DMS 273 (cell line): ENCODE measurements around the gene CALHM3.

Source experiments
- DNase-seq: peaks from one replicate; lab custom pipeline; 2025; ENCODE audit not compliant: unreplicated experiment; lab: John Stamatoyannopoulos, UW

Gene CALHM3

DNA sequence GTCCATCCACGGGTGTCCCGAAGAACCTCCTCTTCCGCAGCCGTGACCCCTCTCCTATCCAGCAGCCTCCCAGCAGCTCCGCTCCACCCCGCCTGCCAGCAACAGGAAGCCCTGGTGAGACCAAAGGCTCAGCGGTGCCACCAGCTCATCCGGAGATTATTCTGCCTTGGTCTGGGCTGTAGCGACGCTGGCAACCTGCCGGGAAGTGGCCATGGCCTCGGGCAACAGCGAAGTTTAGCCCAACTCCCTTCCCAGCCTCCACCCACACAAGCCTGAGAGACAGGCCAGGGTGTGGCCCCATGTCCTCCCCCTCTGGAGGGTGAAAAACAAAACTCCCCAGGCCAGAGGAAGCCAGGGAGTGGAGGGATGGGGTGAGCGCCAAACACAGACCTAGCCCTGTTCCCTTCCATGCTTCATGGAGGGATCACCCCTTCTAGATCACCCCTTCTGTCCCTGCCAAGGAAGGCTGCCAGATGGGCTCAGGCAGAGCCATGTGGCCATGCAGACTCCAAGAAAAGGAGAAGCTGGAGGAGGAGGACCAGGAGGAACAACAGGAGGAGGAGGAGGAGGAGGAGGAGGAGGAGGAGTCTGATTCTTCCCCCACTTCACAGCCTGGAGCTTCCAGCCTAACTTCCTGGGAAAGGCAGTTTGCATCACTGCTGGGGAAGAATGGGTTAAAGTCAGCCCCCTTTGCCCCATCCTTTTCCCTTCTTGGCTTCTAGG, 27.8 kb downstream of the CALHM3 start:
- peak; percentile 56 for DNase-seq

DNA sequence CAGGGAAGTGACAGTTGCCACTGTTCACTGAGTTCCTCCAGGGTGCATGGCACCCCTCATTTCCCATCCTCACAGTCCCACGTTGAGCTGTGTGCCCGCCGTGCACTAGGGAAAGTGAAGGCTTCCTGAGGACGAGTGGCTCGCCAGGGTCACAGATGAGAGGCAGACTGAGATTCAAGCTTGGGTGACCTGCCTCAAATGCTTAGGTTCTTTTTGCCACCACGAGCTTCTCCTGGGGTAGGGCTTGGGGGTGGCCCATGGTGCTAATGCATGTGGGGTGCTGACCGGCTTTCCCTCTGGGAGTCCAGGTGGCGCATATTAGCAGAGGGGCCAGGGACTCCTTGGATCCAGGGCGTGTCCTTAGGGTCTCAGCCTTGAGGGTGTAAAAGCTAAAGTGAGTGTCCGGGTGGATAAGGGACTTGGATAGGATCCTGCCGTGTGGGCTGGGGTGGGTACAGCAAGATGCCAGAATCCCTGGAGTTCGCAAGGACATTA, 28.8 kb downstream of the CALHM3 start:
- no peak for DNase-seq

DNA sequence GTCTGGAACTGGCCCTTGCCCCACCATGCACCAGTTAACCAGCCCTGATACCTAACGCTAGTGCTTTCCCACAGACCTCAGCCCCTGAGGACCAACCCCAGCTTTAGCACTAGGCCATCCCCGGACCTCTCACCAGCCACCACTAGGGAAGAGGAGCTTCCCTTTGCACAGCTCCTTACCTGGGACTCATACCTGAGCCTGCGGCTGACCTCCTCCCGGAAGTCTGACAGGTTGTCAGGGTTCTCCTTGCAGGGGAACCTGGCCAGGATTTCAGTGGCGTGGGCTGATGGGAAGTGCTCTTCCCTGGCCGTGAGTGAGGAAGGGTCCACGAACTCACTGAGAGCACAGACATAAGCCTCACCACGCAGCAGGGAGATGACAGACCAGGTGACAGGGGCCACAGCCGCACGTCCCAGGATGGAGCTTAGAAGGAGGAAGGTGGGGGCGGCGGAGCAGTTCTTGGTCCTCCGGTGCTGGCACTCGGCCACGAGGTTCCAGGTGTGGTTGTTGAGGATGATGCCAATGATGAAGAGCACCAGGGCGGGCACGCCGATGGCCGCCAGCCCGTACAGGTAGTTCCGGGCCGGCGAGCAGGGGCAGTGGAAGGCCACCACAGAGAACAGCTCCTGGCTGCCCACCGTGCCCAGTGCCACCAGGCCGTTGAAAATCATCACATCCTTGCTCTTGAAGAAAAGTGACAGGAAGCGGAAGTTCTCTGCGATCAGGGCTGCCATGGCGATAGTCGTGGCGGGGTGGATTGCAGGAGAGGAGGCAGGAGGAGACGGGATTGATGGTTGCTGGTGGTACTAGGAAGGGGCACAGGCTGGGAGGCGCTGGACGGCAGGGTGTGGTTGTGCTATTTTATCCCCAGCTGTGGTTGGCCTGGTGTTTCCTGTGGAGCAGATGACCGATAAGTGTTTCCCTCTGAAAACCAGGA, 29.6 kb downstream of the CALHM3 start:
- no peak for DNase-seq

DNA sequence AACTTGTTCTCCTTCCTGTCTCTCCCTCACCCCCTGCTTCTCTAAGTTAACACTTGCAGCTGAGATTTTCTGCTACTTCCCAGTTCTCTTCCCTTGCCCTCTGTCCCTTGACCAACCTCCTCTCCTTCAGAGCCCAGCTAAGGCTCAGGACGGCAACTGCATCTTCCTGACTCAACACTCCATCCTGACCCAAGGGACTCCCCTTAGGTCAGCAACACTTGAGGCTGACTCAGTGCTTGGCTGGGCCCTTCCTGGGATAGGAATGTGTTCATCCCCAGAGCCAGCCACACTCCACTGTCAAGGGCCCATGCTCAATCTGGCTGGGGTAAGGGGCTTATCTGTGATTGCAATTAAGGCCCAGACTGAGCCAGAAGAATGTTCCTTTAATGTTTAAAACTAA, 30.3 kb downstream of the CALHM3 start:
- DNase-seq = no peak

DNA sequence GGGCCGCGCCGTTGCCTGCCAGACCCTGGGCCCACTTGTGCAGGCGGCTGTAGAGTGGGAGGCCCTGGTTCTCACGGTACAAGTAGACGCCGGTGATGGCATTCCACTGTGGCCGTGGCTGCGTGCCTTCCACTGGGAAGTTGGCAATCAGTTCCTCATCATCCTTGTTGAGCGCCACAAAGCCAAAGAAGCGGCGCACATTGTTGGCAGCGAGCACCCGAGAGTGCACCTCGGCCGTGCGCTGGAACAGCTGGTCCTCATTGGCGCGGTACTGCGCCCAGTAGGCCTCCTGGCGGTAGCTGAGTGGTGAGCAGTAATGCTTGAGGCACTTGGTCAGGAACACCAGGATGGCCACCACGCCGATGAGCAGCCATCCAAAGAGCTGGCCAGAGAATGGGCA, 31.9 kb downstream of the CALHM3 start:
- no peak for DNase-seq

DNA sequence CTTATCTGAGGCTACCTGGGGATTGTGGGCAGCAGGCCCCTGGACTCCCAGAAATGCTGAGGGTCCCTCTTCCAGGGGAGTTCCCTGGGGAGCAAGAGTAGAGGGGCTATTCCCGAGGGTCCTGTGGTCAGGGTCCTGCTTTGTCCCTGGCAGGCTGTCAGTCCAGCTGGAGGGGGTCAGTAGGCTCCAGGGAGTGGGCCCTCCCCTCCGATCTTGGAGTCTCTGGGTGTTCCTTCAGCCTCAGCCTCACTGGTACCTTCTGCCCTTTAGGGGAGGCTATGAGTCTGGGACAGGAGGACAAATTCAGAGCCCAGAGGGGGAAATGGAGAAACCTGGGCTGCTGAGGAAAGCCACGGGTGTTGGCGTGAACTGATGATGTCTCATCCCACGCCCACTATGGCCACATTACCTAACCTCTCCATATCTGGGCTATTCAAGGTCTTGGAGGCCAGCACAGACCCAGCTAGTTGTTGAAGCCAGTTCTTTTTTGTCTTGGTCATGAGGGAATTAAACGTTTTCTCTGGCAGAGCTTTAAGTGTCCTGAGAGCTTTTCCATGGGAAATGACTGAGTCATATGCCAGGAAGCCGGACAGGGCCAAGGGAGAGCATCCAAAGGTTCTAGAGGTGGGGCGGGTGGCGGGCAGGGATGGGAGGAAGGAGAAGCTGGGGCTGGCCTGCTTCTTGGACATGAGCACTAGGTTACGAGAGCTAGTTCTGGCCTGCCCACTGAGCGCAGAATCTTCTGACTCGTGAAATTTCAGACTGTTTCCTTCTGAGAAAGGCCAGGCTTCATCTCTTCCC, 33.1 kb downstream of the CALHM3 start:
- no peak for DNase-seq

DNA sequence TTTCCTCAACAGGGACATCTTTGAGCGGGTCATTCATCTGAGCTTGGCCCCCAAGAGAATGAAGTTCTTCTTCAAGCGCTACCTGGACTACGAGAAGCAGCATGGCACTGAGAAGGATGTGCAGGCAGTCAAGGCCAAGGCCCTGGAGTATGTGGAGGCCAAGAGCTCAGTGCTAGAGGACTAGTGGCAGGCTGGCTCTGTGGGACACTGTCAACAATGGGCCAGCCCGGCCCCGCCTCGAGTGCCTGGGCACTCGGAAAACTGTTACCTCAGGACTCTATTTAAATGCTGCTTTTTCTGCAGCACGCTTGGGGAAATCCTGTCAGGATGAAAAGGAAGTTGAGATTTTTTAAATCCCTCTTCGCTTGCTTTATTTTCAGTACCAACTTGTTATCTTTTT, 33.7 kb downstream of the CALHM3 start:
- no peak for DNase-seq

DNA sequence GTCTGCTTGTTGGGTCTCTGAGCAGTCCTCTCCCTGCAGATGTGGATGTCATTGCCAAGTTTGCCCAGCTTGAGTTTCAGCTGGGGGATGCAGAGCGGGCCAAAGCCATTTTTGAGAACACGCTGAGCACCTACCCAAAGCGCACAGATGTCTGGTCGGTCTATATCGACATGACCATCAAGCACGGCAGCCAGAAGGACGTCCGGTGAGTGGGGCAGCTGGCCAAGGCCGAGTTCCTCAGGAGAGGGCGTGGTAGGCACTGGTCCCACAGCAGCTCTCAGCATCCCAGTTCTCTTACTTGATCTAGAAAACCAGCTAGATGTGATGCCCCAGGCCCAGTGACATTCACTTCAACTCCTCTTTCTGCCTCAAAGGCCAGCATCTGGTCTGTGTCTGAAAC, 34.6 kb downstream of the CALHM3 start:
- DNase-seq = no peak

DNA sequence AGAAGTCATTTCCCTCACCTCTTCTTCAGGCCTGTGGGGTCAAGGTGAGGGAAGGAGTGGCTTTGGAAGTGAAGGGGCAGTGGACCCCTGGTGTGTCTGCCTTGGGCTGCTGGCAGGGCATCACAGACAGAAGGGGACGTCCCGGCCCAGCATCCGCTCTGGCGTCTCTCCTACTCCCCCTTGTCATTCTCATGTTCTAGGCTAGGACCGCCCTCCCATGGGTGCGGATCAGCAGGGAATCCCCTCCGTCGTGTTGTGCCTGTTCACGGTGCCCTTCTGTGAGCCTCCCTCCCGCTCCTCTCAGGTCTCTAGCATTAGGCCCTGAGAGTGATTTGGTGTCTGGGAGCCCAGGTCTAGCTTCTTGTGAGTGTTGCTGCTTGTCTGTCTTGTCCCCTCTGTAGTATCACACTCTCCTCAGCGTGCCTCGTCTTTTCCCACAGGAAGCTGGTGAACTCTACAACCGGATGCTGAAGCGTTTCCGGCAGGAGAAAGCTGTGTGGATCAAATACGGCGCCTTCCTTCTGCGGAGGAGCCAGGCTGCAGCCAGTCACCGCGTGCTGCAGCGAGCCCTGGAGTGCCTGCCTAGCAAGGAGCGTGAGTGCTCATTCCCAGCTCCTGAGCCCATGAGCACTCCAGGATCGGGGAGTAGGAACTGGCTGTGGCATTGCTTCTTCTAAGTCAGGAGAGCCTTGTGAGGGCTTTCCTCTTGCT, 35.4 kb downstream of the CALHM3 start:
- no peak for DNase-seq

DNA sequence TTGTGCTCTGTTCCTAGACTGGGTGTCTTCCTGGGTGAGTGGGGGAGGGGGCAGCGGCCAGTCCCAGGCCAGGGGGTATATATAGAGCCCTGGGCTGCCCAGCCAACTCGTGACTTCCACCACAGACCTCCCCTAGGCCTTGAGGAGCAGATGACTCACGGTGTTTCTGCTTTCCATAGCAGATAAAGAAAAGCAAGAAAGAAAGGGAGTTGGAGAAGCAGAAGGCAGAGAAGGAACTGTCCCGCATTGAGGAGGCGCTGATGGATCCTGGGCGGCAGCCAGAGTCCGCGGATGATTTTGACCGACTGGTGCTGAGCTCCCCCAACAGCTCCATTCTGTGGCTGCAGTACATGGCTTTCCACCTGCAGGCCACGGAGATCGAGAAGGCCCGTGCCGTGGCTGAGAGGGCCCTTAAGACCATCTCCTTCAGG, 37.0 kb downstream of the CALHM3 start:
- DNase-seq = no peak

DNA sequence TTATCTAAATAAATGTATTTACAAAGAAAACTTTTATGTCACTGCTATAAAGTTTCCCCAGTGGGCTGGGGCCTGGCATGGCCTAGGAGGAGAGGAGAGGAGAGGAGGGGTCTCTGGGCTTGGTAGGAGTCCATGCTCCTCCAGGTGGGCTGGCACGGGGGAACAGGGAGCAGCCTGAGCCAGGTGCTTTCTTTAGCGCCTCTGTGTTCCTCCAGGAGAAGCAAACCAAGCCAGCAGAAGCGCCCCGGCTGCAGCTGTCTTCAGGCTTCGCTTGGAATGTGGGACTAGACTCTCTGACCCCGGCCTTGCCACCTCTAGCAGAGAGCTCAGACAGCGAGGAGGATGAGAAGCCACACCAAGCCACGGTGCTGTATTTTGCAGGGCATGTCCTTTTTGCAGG, 37.4 kb downstream of the CALHM3 start:
- DNase-seq = no peak

DNA sequence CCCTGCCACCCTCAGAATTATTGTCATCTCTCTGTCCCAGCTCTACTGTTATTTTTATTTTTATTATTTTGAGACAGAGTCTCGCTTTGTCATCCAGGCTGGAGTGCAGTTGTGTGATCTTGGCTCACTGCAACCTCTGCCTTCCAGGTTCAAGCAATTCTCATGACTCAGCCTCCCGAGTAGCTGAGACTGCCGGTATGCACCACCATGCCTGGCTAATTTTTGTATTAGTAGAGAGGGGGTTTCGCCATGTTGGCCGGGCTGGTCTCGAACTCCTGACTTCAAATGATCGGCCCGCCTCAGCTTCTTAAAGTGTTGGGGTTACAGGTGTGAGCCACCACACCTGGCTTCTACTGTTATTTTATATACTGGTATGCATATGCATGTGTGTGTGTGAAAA, 37.8 kb downstream of the CALHM3 start:
- DNase-seq = no peak

DNA sequence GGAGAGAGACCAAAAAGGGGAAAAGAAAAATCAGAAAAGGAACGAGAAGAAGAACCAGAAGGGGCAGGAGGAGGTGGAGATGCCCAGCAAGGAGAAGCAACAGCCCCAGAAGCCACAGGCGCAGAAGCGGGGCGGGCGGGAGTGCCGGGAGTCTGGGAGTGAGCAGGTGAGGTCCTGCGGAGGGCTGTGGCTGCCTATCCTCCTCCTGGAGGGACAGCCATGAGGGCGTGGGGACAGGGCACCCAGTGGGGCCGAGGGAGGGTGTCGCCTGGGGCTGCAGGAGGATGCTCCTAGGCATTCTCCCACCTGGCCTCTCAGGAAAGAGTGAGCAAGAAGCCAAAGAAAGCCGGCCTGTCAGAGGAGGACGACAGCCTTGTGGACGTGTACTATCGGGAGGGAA, 38.6 kb downstream of the CALHM3 start:
- DNase-seq = no peak

DNA sequence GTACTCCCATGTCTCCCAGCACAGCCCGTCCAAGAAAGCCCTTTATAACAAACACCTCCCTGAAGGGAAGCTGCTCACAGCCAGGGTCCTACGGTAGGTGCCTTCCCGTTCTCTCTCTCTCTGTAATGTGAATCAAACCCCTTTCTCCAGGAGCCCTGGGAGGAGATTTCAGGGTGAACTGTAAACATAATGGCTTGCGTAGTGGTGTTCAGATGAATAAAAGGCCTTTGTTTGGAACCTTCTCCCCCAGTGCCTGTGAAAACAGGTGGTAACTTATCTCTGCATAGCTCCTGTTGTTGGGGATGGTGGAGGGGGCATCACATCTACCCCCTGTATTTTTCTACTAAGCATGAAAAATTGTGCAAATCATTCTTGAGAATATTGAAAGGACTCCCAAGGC, 39.3 kb downstream of the CALHM3 start:
- no peak for DNase-seq

DNA sequence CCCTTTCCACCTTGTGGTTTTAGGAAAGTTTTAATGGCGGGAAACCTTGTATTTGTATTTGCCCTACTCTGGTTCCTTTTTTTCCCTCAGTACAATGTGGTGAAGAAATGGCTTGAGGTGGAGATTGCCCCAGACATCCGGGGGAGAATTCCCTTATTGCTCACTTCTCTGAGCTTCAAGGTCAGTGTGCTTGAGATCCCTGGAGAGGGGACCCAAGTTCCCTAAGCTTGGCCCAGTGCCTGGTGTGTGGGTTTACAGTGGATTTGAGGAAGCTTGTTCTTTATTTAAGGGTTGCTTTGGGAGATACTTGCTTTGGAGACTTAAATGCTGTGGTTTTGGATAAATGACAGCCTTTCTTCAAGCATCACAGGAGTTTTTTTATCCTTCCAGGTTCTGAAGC, 45.2 kb downstream of the CALHM3 start:
- no peak for DNase-seq

DNA sequence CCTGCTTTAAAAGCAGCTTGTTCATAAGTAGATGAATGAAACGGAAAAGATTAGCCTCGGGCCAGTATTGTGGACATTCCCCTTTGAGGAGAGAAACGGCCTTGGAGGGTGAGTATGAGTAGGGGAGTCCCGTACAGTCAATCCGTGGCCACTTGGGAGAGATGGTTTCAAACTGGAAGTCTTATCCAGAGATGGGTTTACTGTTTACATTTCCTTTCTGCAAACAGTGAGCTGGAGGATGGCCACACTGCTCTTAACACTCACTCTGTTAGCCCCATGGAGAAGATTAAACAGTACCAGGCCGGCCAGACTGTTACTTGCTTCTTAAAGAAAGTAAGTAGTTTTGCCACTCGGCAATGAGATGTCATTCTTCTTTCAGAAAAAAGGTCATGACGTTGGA, 47.1 kb downstream of the CALHM3 start:
- no peak for DNase-seq

DNA sequence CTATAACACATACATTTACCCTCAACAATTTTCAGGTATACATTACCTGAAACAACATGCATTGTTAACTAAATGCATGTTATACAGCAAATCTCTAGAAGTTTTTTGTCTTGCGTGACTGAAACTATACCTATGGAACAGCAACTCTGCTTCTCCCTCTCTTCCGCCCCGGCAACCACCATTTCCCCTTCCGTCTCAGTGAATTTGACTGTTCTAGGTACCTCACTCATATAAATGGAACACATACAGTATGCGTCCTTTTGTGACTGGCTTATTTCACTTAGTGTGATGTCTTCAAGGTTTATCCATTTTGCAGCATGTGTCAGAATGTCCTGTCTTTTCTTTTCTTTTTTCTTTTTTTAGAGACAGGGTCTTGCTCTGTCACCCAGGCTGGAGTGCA, 49.4 kb downstream of the CALHM3 start:
- DNase-seq = no peak

DNA sequence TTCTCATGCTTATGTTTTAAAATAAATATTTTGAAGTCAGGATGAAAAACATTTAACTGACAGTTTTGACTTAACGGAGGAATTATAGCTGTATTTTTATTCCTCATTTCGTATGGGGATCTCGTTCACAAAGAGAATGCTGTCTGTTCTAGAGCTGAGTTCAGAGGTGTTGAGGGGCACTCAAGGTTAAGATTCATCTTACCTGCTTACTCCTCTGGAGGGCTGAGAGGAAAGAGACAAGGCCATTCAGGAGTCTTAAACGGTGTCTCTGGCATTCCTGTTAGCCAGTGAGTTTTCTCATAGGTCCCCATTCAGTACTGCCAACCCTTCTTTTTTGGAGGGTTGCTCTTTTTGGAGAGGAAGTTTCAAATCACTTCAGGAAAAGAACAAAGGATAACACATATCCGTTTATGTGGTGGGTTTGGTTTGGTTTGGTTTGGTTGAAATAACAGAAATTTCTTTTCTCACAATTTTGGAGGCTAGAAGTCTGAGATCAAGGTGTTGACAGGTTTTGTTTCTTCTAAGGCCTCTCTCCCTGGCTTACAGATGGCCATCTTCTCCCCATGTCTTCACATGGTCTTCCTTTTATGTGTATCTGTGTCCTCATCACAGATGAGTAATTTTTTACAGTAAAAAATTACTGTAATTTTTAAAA, 49.9 kb downstream of the CALHM3 start:
- DNase-seq = no peak

DNA sequence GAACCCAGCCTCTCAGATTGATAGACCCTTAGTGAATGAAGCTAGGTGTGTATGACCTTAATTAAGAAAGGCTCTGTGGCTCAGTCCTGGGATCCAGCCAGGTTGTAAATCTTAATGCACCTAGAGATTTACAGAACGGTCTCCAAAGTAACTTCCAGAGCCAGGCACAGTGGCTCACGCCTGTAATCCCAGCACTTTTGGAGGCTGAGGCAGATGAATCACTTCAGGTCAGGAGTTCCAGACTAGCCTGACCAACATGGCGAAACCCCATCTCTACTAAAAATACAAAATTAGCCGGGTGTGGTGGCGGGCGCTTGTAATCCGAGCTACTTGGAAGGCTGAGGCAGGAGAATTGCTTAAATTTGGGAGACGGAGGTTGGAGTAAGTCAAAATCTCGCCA, 51.2 kb downstream of the CALHM3 start:
- DNase-seq = no peak

DNA sequence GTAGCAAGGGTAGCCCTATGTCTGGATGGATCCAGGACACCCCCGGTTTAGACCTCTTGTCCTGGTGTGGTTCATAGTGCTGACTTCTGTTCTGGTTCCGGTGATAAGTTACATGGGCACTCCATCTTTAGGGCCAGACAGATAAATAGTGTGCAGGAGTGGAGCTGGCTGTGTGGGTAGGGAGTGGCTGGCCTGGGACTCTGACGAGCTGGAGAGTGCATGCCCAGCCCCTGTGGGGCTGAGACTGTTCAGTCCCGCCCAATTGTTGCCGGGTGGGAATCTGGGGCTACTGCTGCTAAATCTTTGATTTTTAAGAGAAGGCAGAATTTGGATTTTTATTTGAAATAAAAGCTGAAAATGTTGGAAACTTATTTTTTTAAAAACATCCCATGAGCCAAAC, 55.3 kb downstream of the CALHM3 start:
- no peak for DNase-seq
